ENCODE measurements around the gene SAMD14. TPM values are rescaled to one million over a fixed set of nuclear protein-coding genes. Genes with fewer than 3 reads are reported as not detected.

The SAMD14 gene
- total and polyA plus RNA-seq, 4 donors, result 13.2 to 91.6 (median 47.0) TPM

DNA sequence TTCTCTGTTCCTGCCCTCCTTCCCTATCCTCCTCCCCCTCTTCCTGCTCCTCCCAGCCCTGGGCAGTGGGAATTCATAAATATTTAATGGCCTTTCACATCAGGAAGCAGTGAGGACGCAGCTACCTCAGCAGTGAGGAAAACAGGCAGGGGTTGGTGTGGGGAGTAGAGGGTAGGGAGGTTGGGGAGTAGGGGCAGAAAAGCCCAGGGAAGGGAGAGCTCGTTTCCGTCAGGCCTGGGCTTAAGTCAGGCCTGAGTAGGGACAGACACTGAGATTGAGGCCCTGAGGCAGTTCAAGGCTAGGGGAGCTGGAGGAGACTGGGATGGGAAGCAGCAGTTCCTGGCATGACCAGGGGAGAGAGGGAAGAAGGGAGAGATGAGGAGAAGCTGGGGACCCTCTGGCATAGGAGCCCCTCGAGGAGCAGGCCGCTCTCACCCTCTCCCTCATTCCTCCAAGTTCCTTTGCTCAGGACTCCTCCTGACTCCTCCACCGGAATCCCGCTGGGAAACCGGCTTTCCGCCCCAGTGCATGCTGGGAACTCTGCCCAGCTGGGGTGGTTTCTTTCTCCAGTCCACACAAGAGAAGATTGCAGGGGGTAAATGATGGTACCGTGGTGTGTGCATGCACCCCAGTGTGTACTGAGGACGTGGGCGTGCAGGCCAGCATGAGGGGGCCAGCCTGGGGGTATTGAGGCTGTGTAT lies 6.2 kb downstream of the SAMD14 start:
- 30% methylated on average over 8 of the region's 12 CpGs for WGBS (ENCODE audit: insufficient coverage)
- Histone ChIP-seq H3K27me3 (ENCODE audit: control insufficient read depth, insufficient read depth, low read length) (no peaks in the 10 kb centered on the region), H3K4me3 (ENCODE audit: low read depth, low read length) (no peak overlapping the region), H3K27ac (ENCODE audit: low read depth, low read length) (no peak overlapping the region), H3K4me1 (ENCODE audit: control insufficient read depth, insufficient read depth, low read length) (peaks cover 22% of the 10 kb centered on the region), H3K9me3 (ENCODE audit: control insufficient read depth, insufficient read depth, low read length) (no peaks in the 10 kb centered on the region), H3K36me3 (ENCODE audit: control insufficient read depth, insufficient read depth, low read length) (peaks cover 29% of the 10 kb centered on the region)
- peak in 1 of 6 donors; percentile 43 for DNase-seq (ENCODE audit: low read depth in 4 of 6, low spot score in 6 of 6)

DNA sequence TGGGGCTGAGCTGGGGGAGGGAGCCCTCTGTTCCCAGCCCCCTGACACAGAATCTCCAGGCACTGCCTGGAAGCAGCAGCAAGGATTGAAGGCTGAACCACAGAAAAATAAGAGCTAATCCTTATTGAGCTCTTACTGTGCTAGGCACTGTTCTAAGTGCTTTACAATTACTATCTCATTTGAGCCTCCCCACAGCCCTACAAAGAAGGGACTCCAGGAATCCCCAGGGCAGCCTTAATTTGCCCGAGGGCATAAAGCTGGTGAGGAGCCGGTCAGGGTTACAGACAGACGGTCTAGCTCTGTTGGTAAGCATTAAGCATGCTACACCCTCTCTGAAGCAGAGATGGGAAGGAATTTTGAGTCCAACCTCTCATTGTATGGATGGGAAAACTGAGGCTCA lies 7.0 kb downstream of the SAMD14 start:
- peaks cover 18% of the 10 kb centered on the region for H3K4me1 ChIP-seq (ENCODE audit: control insufficient read depth, insufficient read depth, low read length)
- no CpG with 5 or more reads among the region's 3 CpGs for WGBS (ENCODE audit: insufficient coverage)
- peaks cover 36% of the 10 kb centered on the region for H3K36me3 ChIP-seq (ENCODE audit: control insufficient read depth, insufficient read depth, low read length)
- H3K4me3 ChIP-seq (ENCODE audit: low read depth, low read length), result no peak overlapping the region
- no peak overlapping the region for H3K27ac ChIP-seq (ENCODE audit: low read depth, low read length)
- no peaks in the 10 kb centered on the region for H3K9me3 ChIP-seq (ENCODE audit: control insufficient read depth, insufficient read depth, low read length)
- DNase-seq (ENCODE audit: low read depth in 4 of 6, low spot score in 6 of 6), result no peak
- no peaks in the 10 kb centered on the region for H3K27me3 ChIP-seq (ENCODE audit: control insufficient read depth, insufficient read depth, low read length)

DNA sequence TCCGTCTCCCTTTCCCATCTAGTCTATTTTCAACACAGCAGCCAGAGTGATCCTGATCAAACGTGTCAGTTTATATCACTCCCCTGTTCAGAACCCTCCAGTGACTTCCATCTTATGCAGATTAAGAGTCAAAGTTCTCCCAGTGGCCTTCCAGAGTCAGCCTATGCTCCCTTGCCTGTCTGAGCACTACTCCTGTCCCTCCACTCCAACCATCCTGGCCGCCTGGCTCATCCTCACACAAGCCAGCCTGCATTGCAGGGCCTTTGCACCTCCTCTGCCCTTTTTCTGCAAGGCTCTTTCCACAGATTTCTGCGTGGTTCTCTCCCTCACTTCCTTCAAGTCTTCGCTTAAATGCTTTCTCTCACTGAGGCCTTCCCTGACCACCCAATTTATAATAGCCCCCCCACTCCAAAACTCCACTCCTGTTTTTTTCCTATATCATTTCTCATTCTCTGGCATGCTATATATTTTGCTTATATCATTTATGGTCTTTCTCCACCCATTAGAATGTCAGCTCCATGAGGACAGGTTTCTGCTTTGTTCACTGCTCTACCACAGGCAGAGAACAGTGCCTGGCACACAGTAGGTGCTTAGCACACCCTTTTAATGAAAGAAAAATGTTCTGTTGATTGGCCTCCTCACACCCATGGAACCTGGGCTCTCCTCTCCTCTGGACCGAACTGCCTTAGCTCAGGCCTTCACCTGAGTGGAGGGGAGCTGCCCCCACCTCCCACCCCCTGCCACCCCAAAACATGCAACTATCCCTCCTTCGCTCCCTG lies 9.3 kb downstream of the SAMD14 start:
- Histone ChIP-seq H3K4me3 (ENCODE audit: low read depth, low read length) (no peak overlapping the region), H3K36me3 (ENCODE audit: control insufficient read depth, insufficient read depth, low read length) (peaks cover 45% of the 10 kb centered on the region), H3K27me3 (ENCODE audit: control insufficient read depth, insufficient read depth, low read length) (peaks cover 2% of the 10 kb centered on the region), H3K4me1 (ENCODE audit: control insufficient read depth, insufficient read depth, low read length) (peaks cover 23% of the 10 kb centered on the region), H3K9me3 (ENCODE audit: control insufficient read depth, insufficient read depth, low read length) (no peaks in the 10 kb centered on the region), H3K27ac (ENCODE audit: low read depth, low read length) (no peak overlapping the region)
- 89% methylated on average over 6 of the region's 7 CpGs for WGBS (ENCODE audit: insufficient coverage)
- DNase-seq (ENCODE audit: low read depth in 4 of 6, low spot score in 6 of 6), result no peak

DNA sequence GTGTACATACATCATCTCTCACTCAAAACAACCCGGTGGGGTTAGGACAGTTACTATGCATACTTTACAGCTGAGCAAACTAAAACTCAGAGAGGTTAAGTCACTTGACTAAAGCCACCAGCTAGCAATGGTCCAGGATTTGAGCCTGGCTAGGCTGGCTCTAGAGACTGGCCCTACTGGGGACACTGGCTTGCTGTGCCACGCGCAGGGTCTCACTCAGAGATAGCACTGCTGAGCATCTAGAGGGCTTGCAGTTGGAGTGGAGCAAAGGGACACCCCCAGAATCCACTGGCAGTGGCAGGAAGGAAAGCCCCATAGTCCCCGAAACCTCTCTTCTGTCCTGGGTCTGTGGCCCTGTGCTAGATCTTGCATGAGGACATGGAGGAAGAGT lies 11.1 kb downstream of the SAMD14 start:
- no peak for DNase-seq (ENCODE audit: low read depth in 4 of 6, low spot score in 6 of 6)
- WGBS (ENCODE audit: insufficient coverage), result 92% methylated on average over 4 of the region's 4 CpGs
- H3K27me3 ChIP-seq (ENCODE audit: control insufficient read depth, insufficient read depth, low read length), result peaks cover 2% of the 10 kb centered on the region
- H3K27ac ChIP-seq (ENCODE audit: low read depth, low read length), result no peak overlapping the region
- no peaks in the 10 kb centered on the region for H3K9me3 ChIP-seq (ENCODE audit: control insufficient read depth, insufficient read depth, low read length)
- no peak overlapping the region for H3K4me3 ChIP-seq (ENCODE audit: low read depth, low read length)
- peaks cover 45% of the 10 kb centered on the region for H3K36me3 ChIP-seq (ENCODE audit: control insufficient read depth, insufficient read depth, low read length)
- H3K4me1 ChIP-seq (ENCODE audit: control insufficient read depth, insufficient read depth, low read length), result peaks cover 19% of the 10 kb centered on the region

DNA sequence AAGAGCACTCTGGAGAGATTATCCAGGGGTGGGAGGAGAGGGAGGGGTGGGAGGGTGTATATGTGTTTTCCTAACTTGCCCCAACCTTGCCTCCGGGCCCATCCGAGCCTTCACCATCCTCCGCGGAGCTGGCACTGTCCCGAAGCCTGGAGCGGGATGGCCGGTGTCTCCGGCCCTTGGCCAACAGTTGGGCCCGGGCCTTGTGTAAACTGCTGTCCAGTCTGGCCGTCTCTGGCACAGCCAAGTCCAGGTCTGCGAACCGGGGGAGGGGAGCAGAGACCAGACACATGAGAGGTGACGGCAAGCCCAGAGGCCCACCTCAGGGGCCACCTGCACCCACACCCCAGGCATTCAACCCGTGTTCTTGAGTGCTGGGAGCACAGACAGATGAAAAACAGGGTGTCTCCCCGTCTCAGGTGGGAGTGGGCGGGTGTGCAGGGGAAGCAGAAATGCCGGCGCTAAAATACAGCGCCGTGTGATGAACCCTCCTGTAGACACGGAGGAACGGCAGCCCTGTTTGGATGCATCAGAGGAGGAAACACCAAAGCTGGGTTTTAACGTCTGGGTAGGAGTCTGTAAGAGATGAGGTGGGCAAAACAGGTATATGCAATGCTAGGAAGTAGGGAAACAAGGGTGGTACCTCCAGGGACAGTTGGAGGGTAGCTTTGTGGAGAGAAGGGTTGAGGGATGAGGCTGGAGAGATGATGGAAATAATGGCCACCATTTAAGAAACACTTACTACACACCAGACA lies 11.7 kb downstream of the SAMD14 start:
- Histone ChIP-seq H3K36me3 (ENCODE audit: control insufficient read depth, insufficient read depth, low read length) (peaks cover 45% of the 10 kb centered on the region), H3K27ac (ENCODE audit: low read depth, low read length) (no peak overlapping the region)
- 90% methylated on average over 21 of the region's 23 CpGs for WGBS (ENCODE audit: insufficient coverage)

DNA sequence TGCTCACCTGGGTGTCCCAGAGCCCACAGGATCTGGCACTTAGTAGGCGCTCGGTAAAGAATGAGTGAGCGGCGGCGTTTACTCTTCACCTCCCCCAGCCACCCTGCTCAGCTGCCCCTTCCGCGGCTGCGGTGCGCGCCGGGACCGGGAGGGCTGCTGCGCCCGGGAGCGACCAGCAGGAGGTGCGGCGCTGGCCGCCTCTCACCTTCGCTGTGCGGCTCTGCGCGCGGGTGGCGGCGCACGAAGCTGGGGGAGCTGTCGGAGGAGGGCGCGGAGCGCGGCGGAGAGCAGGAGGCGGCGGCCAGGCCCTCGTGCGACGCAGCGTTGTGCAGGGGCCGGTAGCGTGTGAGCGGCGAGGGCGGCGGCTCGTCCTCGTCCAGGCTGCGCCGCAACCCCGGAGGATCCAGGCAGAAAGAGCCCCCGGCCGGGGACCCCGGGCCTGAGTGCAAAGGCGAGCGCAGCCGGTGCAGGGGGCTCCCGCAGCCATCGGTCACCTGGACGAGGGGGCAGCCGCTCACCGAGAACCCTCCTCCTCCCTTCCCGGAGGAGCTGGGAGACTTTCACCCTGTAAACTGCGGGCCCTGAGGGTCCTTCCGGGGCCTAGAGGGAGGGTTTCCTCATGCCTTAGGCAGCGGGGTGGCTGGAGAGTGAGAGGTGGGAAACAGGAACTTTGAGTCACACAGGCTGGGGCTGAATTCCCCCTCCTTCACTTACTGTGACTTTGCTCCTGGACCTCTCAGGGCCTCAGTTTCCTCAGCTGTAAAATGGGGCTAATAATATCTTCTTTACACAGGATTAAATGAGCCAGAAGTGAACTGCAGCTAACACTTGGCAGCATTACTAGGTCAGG lies 12.5 kb downstream of the SAMD14 start:
- Histone ChIP-seq H3K9me3 (ENCODE audit: control insufficient read depth, insufficient read depth, low read length) (no peaks in the 10 kb centered on the region), H3K27ac (ENCODE audit: low read depth, low read length) (no peak overlapping the region), H3K36me3 (ENCODE audit: control insufficient read depth, insufficient read depth, low read length) (peaks cover 46% of the 10 kb centered on the region), H3K4me3 (ENCODE audit: low read depth, low read length) (no peak overlapping the region), H3K4me1 (ENCODE audit: control insufficient read depth, insufficient read depth, low read length) (peaks cover 6% of the 10 kb centered on the region), H3K27me3 (ENCODE audit: control insufficient read depth, insufficient read depth, low read length) (peaks cover 2% of the 10 kb centered on the region)
- DNase-seq (ENCODE audit: low read depth in 4 of 6, low spot score in 6 of 6), result peak in 3 of 6 donors; percentile 17 to 78 (median 65)
- 8% methylated on average over 55 of the region's 64 CpGs for WGBS (ENCODE audit: insufficient coverage)

More for the DNA sequence above, 11.7 kb downstream of the SAMD14 start:
- no peak overlapping the region for H3K4me3 ChIP-seq (ENCODE audit: low read depth, low read length)
- peaks cover 13% of the 10 kb centered on the region for H3K4me1 ChIP-seq (ENCODE audit: control insufficient read depth, insufficient read depth, low read length)
- DNase-seq (ENCODE audit: low read depth in 4 of 6, low spot score in 6 of 6), result no peak
- H3K27me3 ChIP-seq (ENCODE audit: control insufficient read depth, insufficient read depth, low read length), result peaks cover 2% of the 10 kb centered on the region
- no peaks in the 10 kb centered on the region for H3K9me3 ChIP-seq (ENCODE audit: control insufficient read depth, insufficient read depth, low read length)

DNA sequence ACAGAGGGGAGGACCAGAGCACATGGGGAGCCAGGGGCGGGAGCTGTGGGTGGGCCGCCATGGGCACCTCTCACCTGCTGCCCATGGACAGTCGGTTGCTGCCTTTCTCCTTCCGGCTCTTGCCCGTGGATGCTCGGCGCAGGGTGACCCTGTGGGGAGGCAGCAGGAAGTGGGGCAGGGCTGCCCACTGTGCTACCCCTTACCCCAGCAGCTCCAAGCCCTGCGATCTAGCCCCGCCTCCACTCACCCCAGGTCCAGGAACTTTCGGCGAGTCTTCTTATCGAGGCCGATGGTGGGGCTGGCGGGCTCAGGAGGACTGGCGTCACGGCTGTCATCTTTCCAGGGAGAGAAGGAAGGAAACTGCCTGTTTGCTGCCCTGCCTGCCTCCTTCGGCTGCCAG lies 14.2 kb downstream of the SAMD14 start:
- Histone ChIP-seq H3K4me3 (ENCODE audit: low read depth, low read length) (no peak overlapping the region), H3K36me3 (ENCODE audit: control insufficient read depth, insufficient read depth, low read length) (peaks cover 60% of the 10 kb centered on the region), H3K9me3 (ENCODE audit: control insufficient read depth, insufficient read depth, low read length) (no peaks in the 10 kb centered on the region), H3K27ac (ENCODE audit: low read depth, low read length) (no peak overlapping the region), H3K4me1 (ENCODE audit: control insufficient read depth, insufficient read depth, low read length) (peaks cover 21% of the 10 kb centered on the region), H3K27me3 (ENCODE audit: control insufficient read depth, insufficient read depth, low read length) (peaks cover 2% of the 10 kb centered on the region)
- 72% methylated on average over 16 of the region's 17 CpGs for WGBS (ENCODE audit: insufficient coverage)
- no peak for DNase-seq (ENCODE audit: low read depth in 4 of 6, low spot score in 6 of 6)

DNA sequence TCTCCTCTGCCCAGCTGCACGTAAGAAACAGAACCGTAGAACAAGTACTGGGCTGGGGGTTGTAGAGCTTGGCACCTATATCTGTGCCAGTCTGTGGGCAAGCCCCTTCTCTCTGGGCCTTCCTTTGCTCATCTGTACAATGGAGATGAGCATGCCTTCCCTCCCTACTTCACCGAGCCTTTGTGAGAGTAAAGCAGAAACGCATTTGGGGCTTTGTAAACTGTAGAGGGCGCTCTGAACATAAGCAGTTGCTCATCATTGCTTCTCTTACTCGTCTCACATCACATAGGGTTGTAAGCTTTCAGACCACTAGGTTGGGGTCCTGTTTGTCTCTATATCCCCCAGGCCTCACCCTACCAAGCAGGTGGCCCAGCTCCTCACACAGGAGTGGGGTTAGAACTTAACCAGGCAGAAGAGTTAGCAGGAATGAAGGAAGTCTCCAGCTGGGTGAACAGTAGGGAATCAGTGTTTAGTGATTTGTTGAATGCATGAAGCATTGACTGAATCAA lies 15.1 kb downstream of the SAMD14 start:
- Histone ChIP-seq H3K4me1 (ENCODE audit: control insufficient read depth, insufficient read depth, low read length) (peaks cover 21% of the 10 kb centered on the region), H3K27me3 (ENCODE audit: control insufficient read depth, insufficient read depth, low read length) (peaks cover 2% of the 10 kb centered on the region), H3K36me3 (ENCODE audit: control insufficient read depth, insufficient read depth, low read length) (peaks cover 66% of the 10 kb centered on the region), H3K4me3 (ENCODE audit: low read depth, low read length) (no peak overlapping the region), H3K27ac (ENCODE audit: low read depth, low read length) (no peak overlapping the region), H3K9me3 (ENCODE audit: control insufficient read depth, insufficient read depth, low read length) (no peaks in the 10 kb centered on the region)
- peak in 2 of 6 donors; percentile 75 to 79 for DNase-seq (ENCODE audit: low read depth in 4 of 6, low spot score in 6 of 6)
- 39% methylated on average over 3 of the region's 6 CpGs for WGBS (ENCODE audit: insufficient coverage)

DNA sequence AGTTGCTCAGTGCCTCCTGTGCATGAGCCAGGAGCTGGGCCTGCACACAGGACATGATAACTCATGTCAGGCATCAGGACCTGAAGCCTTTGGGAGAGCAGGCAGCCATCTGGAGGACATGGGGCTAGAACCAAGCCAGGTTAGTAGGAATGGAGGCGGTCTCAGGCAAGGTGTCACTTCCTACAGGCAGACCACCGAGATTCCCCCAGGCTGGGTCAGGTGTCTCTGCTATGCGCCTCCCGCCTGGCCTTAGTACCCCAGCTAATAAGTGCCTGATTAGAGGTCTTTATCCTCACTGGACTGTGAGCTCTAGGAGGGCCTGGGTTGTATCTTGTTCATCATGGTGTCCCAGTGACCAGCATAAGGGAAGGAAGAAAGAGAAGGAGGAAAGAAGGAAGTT lies 15.6 kb downstream of the SAMD14 start:
- H3K27ac ChIP-seq (ENCODE audit: low read depth, low read length), result no peak overlapping the region
- no peak overlapping the region for H3K4me3 ChIP-seq (ENCODE audit: low read depth, low read length)
- H3K36me3 ChIP-seq (ENCODE audit: control insufficient read depth, insufficient read depth, low read length), result peaks cover 71% of the 10 kb centered on the region
- H3K27me3 ChIP-seq (ENCODE audit: control insufficient read depth, insufficient read depth, low read length), result peaks cover 2% of the 10 kb centered on the region
- H3K4me1 ChIP-seq (ENCODE audit: control insufficient read depth, insufficient read depth, low read length), result peaks cover 21% of the 10 kb centered on the region
- no peak for DNase-seq (ENCODE audit: low read depth in 4 of 6, low spot score in 6 of 6)
- 80% methylated on average over 1 of the region's 4 CpGs for WGBS (ENCODE audit: insufficient coverage)
- H3K9me3 ChIP-seq (ENCODE audit: control insufficient read depth, insufficient read depth, low read length), result no peaks in the 10 kb centered on the region

Measured in spinal cord (tissue), 10 donors.